Suprapubic skin (tissue), 4 donors: ENCODE results near the gene GRID2IP.

Experiments used
- CTCF ChIP-seq, 2 donors: fragments of 200-600 bp in 1 of 2; fragments of 450-650 bp in 1 of 2; sonication (generic) in 1 of 2; IDR thresholded peaks; one replicate each; pipeline ENCODE4 v1.5.1; 2016 to 2019; ENCODE audit warnings: antibody characterized with exemption in 2 of 2, mild to moderate bottlenecking in 1 of 2, moderate library complexity in 1 of 2
- POLR2A ChIP-seq, 2 donors: fragments of 450-650 bp; IDR thresholded peaks; one replicate each; pipeline ENCODE4 v1.6.1; 2017; ENCODE audit warnings: antibody characterized with exemption in 2 of 2, mild to moderate bottlenecking in 2 of 2, moderate library complexity in 2 of 2
- POLR2AphosphoS5 ChIP-seq, 3 donors: sonication (generic); formaldehyde crosslinking; IDR thresholded peaks; one replicate each; pipeline ENCODE4 v1.6.1; 2017; ENCODE audit warnings: antibody characterized with exemption in 3 of 3

- TF ChIP-seq POLR2A (IDR thresholded peaks at IDR 0.05) (no peak), CTCF (IDR thresholded peaks at IDR 0.05) (no peak), POLR2AphosphoS5 (IDR thresholded peaks at IDR 0.05) (no peak)
Observed at GRCh38 chr7:6520163-6520981, 30.9 kb downstream of the GRID2IP start.
